NCI-H524 treated with DMSO at 0.1 percent for 48 hours (cell line): Measurements from ENCODE around the gene NKAIN2.

Experiments used
- DNase-seq: peaks from one replicate; lab custom pipeline; 2025; lab: John Stamatoyannopoulos, UW

The NKAIN2 gene

DNA sequence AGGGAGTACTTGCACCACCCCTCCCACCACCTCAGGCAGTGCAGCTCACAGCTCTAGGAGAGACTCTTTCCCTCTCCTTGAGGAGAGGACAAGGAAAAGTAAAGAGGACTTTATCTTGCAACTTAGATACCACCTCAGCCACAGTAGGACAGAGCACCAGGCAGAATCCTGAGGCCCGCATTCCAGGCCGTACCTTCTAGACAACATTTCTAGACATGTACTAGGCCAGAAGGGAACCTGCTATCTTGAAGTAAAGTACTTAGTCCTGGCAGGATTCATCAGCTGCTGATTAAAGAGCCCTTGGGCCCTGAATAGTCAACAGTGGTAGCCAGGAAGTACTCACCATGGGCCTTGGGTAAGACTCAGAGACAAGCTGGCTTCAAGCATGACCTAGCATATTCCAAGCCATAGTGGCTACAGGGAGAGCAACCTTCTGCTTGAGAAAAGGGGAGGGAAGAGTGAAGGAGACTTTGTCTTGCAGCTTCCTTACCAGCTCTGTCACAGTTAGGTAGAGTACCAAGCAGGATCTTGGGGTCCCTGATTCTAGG is 774.1 kb downstream of the NKAIN2 start:
- DNase-seq, result no peak

DNA sequence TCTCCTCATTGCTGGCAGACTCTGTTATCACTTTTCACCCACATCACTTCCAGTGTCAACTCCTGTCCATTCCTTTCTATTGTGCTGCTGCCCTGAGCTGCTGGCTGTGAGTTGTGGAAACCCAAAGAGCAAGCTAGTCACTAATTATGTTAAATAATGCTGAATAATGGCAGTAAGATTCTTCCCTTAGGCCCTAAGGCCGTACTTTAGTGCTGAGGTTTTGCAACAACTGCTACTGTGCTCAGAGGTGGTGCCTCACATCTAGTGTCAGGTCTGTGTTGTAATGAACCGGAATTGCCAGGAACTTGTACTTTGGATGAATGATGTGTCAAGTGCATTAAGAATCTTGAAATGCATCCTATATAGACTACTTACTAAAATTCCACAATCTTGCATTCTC is 786.3 kb downstream of the NKAIN2 start:
- DNase-seq, result no peak

DNA sequence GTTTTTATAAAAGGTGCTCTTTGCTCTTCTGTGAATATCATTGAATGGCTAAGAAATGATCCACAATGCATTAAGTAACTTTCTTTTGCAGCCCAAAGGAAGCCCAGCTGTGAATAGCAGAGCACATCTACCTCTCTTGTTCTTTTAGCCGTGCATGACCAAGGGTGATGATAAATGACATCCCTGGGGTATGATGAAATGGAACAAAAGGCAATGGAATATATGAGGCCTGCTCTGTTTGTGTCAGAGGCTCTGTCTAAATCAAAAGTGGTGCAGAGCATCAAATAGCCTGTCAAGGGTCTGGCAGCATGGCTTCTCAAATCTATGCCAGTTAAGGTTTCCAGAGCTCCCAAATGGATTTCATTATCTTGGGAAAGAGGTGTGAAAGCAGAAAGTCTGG is 796.0 kb downstream of the NKAIN2 start:
- no peak for DNase-seq

DNA sequence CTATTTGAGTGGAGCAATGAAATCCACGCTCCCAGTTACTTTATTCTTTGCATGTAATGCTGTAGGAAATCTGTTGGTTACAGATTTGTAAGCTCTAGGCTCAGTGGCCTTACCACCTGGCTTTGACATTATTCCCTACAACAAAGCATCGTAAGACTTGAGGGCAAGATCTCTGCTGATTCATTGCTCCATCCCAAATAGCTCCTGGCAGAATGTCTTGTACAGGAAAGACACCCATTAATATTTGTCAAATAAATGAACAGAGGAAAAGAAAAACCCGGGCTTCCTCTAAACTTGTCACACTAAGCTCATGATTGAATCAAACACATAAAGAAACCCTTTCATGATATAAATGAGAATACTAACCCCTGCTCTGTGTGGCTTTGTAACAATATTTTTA is 801.1 kb downstream of the NKAIN2 start:
- DNase-seq, result no peak

- no peak for DNase-seq
These were observed 803.5 kb downstream of the NKAIN2 start for GRCh38 chr6:124607119-124607627.

- no peak for DNase-seq
These were observed 809.4 kb downstream of the NKAIN2 start for GRCh38 chr6:124613031-124613430.

GRCh38 chr6:124622351-124622750 is 818.7 kb downstream of the NKAIN2 start:
- no peak for DNase-seq

GRCh38 chr6:124633655-124634054 is 830.0 kb downstream of the NKAIN2 start:
- DNase-seq, result no peak

DNA sequence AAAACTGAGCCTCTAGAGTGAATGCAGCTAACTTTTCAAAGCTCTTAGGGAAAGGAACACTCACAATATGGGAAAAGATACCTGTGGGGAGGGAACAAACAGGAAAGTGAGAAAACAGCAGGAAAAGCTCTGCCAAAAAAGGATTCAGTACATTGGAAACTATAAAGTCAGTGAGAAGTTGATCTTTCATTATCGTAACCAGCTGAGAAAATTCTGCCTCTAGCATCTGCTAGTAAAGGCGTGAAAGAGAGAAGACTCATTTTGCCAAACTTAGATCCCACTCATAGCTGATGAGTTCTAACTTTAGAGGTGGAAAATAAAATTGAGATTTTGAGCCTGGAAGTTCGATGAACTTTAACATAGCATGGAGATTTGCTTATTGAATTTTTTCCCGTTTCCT is 836.8 kb downstream of the NKAIN2 start:
- DNase-seq, result no peak

DNA sequence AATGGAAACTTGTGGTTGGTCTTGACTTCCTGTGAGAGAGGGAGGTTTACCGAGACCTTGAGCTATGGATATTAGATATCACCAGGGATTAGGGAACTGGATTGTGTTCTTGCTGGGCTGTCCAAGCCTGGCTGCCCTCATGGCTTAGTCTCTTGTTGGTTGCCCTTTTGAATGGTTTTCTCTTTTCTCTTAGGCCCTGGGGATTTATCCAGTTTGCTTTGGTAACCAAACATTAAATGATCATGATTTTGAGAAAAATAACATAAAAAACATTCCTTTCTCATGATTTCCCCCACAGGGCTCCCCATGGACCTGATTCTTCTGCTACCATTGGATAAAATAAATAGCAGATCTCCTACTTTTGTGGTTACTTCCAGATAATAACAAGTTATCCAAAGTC is 852.2 kb downstream of the NKAIN2 start:
- no peak for DNase-seq

DNA sequence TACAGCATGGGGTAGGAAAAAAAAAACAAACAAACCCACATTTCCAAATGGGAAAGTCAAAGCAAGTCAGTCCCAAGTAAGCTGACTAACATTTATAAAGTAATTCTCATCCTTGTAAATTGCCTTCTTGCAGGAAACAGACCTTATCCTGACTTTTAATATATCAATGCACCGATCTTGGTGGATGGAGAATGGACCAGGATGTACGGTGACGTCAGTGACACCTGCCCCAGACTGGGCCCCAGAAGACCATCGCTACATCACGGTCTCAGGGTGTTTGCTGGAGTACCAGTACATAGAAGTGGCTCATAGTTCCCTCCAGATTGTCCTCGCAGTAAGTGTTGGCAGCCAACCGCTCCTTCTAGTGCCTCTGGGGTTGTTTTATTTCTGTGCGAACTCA is 854.4 kb downstream of the NKAIN2 start:
- no peak for DNase-seq

GRCh38 chr6:124659427-124659826 is 855.8 kb downstream of the NKAIN2 start:
- no peak for DNase-seq

DNA sequence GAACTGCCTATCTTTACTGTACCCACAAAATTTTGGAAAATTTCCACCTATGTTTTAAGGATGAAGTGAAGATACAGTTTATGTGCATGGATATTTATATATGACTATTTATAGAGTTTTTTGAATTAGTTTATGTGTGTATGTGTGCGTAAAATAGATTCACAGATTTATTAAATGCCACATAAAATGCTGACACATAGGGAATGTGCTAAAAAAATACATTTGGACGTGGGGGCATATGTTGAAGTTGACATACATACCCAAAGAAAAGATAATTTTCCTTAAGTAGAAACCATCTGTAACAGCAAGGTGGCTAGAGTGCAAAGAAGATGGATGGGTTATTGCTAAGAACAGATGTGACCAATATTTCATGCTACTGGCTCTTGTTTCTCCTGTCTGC is 856.5 kb downstream of the NKAIN2 start:
- DNase-seq, result peak; percentile 7

DNA sequence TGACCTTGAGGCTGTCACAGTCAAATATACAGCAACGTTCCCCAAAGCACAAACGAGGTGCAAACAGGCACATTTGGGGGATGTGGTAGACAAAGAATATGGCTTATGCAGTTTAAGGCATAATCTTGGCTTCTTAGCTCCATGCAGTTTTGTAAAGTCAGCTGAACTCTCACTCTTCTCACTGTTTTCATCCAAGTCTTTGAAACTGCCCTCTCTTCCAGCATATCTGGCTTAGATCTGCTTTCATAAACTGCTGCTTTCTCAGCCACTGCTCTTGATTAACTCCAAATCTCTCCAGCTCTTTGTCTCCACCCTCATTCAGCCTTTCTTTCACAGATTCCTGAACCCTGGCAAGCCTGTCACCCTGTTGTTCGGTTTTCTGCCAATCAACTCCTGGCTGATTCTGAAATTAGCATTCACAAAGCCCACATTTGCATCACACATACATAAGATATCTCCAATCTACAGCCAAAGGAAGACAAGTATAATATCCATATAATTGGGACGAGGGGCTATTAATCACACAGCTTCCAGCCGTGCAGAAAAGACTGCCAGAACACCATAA is 857.5 kb downstream of the NKAIN2 start:
- no peak for DNase-seq

GRCh38 chr6:124668028-124668427 is 864.4 kb downstream of the NKAIN2 start:
- no peak for DNase-seq

DNA sequence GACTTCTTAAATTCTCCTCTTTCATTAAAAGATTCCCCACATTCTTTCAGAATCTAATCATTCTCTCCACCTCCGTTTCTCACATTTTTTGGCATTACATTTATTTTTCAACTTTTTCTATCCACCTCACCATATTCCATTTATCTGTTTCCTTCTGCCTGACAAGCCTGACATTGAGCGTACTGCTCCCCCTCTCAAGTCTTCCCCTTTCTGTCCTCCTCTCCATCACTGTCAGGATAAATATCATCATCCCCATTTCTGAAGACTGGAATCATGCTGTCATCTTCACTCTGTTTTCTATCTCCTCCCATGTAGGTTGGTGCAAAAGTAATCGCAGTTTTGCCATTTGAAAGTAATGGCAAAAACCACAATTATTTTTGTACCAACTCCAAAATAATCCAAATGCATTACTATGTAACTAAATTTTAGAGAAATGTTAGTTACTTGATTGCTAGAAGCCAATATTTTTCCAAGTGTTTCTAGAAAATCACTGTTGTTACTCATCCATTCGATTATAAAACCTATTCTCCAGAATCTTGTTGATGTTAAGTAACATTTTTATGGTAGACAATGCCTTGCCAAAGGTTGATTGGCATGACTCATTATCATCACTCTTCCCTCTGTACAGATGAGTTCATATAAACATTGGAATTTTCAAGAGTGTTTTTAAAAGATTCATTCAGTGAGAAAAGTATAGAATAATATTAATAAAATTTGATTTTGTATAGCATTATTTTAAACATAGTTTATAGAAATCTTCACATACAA is 866.2 kb downstream of the NKAIN2 start:
- DNase-seq, result no peak

- no peak for DNase-seq
These were observed 867.1 kb downstream of the NKAIN2 start for GRCh38 chr6:124670801-124671200.

- no peak for DNase-seq
These were observed 867.7 kb downstream of the NKAIN2 start for GRCh38 chr6:124671324-124671723.

- DNase-seq, result no peak
These were observed 870.4 kb downstream of the NKAIN2 start for GRCh38 chr6:124674042-124674441.

- no peak for DNase-seq
These were observed 872.4 kb downstream of the NKAIN2 start for GRCh38 chr6:124676033-124676432.

DNA sequence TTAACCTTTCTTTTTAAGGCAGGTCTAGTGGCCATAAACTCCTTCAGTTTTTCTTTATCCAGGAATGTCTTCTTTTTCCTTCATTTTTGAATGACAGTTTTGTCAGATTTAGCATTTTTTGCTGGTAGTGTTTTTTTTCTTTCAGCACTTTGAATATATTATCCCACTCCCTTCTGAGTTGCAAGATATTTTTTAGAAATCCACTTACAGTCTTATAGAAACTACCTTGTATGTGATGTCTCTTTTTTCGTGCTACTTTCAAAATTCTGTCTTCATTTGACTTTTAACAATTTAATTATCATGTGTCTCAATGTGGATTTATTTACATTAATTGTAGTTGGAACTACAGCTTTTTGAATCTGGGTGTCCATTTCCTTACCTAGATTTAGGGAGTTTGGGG is 874.2 kb downstream of the NKAIN2 start:
- no peak for DNase-seq

DNA sequence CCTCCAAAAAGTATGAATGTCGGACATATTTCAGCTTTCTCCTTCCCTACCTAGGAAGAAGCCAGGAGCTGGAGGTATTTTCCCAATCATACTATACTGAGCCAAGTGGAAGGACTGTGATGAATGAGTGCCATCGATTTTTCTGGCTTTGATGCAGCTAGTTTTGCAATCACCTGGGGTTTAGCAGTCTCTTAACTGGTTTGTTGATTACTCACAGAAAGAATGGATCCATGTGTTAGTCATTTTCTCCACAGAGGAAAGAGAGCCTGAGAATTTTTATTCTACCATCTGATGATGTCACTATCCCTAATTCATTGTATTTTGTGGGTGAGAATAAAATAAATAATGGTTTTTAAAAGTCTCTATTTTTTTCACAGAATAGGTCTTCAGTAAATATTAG is 875.7 kb downstream of the NKAIN2 start:
- DNase-seq, result no peak

- DNase-seq, result no peak
These were observed 879.1 kb downstream of the NKAIN2 start for GRCh38 chr6:124682751-124683150.

DNA sequence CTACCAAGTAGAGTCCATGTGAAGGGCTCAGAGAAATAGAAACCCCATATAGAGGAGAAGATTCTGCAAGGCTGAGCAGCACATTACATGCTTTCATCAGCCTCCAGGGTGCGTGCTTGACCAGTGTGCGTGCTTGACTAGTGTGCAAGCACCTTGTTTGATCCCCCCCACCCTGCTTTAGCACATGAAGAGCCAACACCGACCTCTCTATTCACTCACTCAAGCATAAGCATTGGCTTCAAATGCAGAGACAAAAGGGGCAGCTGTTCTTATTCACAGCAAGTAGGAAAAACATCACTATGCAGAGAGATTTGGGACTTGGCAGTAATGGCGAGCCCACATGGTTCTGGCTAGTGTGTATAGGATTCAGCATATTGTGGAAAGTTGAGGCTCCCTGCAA is 879.8 kb downstream of the NKAIN2 start:
- no peak for DNase-seq
